ENCODE results near the gene NUBP2.

Gene NUBP2

GRCh38 chr16:1819611-1820010 is 36.9 kb downstream of the NUBP2 start:
- DNase-seq (ENCODE audit: low read depth, low spot score): no peak
- no peak overlapping the region for H3K4me3 ChIP-seq (ENCODE audit: low read length)

DNA sequence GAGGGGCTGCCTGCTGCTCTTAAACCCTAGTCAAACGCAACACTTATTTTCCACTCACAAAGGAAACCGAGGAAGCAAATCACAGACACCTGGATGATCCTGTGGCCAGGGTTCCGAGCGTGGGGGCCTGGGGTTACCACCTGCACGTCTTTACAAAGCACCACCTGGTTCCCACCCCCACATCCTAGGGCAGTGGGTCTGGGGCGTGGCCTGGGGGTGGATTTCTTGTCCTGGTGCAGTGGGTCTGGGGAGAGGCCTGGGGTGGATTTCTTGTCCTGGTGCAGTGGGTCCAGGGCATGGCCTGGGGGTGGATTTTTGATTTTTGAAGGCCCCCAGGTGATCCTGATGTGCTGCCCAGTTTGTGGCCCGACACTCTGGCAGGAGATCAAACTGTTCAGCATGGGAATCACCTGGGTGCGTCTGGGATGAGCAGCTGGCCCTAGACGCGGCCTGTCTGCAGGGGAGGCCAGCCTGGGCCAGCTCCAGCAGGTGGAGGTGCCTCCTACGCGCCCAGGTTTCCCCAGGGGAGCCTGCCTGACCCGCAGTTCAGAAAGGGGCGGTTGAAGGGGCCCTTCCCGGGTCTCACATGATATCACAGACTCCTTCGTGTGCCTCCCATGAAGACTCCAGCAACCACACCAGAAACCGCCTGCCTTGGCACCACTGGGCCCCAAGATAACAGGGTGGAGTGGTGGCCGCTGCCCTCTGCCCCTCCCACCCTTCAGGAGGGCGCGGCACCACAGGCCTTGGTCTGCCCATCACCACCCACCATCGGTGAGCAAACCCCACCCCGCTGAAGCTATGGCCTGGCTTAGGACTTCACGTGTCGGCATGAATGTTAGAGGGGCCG is 37.6 kb downstream of the NUBP2 start:
- H3K4me3 ChIP-seq (ENCODE audit: low read length): no peak overlapping the region

GRCh38 chr16:1820946-1821290 is 38.2 kb downstream of the NUBP2 start:
- no peak for DNase-seq (ENCODE audit: low read depth, low spot score)
- no peak overlapping the region for H3K4me3 ChIP-seq (ENCODE audit: low read length)

More for the DNA sequence above, 37.6 kb downstream of the NUBP2 start:
- no peak for DNase-seq (ENCODE audit: low read depth, low spot score)

DNA sequence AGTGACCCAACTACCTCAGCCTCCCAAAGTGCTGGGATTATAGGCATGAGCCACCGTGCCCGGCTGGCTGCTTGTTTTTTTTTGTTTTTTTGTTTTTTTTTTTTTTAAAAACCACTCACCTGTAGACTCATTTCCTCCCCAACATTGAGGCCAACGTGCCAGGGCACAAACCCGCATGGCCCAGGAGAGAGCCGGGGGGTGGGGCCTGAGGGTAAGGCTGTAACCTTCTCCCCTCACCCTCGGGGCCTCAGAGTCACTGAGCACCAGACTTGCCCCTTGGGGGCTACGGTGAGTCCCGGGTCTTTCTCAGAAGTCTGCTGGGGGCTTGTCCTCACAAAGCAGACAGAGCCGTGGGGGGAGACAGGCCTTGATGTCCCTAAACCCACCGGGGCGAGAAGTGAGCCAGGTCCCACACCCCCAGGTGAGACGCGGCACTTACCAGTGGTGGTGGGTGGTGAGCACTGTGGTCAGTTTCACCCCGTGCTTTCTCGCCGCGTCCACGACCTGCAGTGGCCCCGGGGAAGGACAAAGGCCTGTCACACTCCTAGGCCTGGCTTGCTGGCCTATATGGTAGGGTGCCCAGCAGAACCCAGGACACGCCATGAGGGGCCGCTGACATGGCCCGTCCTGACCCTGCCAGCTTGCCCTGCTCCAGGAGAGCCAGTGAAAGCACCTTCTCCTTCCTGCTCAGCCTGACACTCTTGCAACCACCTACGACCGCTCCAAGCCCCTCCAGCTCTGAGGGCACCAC is 39.3 kb downstream of the NUBP2 start:
- H3K4me3 ChIP-seq (ENCODE audit: low read length): no peak overlapping the region
- DNase-seq (ENCODE audit: low read depth, low spot score): no peak

DNA sequence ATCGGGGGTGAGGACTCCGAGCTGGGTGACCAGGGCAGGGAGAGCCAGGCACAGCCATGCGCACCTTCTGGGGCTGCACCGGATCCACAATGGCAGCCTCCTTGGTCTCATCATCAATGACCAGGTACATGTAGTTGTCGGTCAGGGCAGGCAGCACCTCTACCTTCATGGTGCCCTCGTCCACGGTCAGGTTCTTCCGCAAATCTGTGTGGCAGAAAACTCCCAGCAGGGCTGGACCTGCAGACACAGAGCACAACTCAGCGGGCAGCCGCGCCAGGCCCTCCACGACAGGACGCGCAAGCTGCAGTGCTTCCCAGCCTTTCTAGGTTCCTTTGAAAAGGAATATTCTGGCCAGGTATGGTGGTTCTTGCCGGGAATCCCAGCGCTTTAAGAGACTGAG is 40.0 kb downstream of the NUBP2 start:
- DNase-seq (ENCODE audit: low read depth, low spot score): no peak

GRCh38 chr16:1823821-1824220 is 41.1 kb downstream of the NUBP2 start:
- no peak overlapping the region for H3K4me3 ChIP-seq (ENCODE audit: low read length)
- DNase-seq (ENCODE audit: low read depth, low spot score): peak; percentile 14

More for the DNA sequence above, 40.0 kb downstream of the NUBP2 start:
- H3K4me3 ChIP-seq (ENCODE audit: low read length): no peak overlapping the region

- no peak for DNase-seq (ENCODE audit: low read depth, low spot score)
- peak overlapping the region; percentile 96 for H3K4me3 ChIP-seq (ENCODE audit: low read length)
These were observed 42.7 kb downstream of the NUBP2 start for GRCh38 chr16:1825381-1825863.

- H3K4me3 ChIP-seq (ENCODE audit: low read length): peak overlapping the region; percentile 96
- DNase-seq (ENCODE audit: low read depth, low spot score): peak; percentile 47
These were observed 43.3 kb downstream of the NUBP2 start for GRCh38 chr16:1825864-1826690.

- DNase-seq (ENCODE audit: low read depth, low spot score): peak; percentile 87
- H3K4me3 ChIP-seq (ENCODE audit: low read length): peak within 1 kb of the TSS; percentile 96
These were observed 44.2 kb downstream of the NUBP2 start, which contains the start of the genes FAHD1 and HAGH for GRCh38 chr16:1826691-1827573. Gene FAHD1 (plus strand): TSS chr16:1827206. CDS start chr16:1827239, 33 bp downstream. Gene HAGH (minus strand): TSS chr16:1826825. CDS start chr16:1826787, 38 bp downstream.

- H3K4me3 ChIP-seq (ENCODE audit: low read length): no peak overlapping the region
- no peak for DNase-seq (ENCODE audit: low read depth, low spot score)
These were observed 46.1 kb downstream of the NUBP2 start for GRCh38 chr16:1828645-1829410.

- H3K4me3 ChIP-seq (ENCODE audit: low read length): no peak overlapping the region
- DNase-seq (ENCODE audit: low read depth, low spot score): no peak
These were observed 47.5 kb downstream of the NUBP2 start for GRCh38 chr16:1830213-1830612.

- no peak for DNase-seq (ENCODE audit: low read depth, low spot score)
These were observed 48.7 kb downstream of the NUBP2 start for GRCh38 chr16:1831186-1832075.

DNA sequence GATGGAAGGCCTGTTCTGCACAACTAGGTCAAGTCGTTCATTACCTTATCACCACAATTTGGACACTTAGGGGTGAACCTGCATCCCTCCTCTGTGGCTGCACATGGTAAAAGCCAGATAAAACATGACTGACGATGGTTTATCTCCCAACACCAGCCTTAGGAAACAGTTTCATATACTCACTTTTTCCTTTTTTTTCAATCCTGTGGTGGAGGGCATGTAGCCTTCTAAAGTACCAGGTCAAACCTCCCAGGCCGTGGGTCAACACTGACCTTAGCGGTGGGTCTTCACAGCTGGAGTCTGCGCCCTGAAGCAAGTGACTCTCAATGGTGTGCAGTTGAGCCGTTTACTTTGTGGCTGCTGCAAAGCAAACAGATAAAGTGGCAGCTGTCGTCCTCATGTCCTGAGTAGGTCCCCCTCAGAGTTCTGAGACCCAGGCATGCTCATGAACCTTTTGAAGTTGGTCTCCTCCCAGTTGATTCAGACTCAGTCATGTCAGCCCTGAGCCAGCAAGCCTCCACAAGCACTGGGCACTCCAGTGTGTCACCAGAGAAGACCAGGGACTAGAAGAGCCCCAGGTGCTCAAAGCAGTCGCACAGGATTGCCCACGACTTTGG is 50.2 kb downstream of the NUBP2 start:
- DNase-seq (ENCODE audit: low read depth, low spot score): no peak
- no peak overlapping the region for H3K4me3 ChIP-seq (ENCODE audit: low read length)

More at GRCh38 chr16:1831186-1832075, 48.7 kb downstream of the NUBP2 start:
- H3K4me3 ChIP-seq (ENCODE audit: low read length): no peak overlapping the region

- no peak overlapping the region for H3K4me3 ChIP-seq (ENCODE audit: low read length)
- no peak for DNase-seq (ENCODE audit: low read depth, low spot score)
These were observed 51.3 kb downstream of the NUBP2 start for GRCh38 chr16:1834096-1834495.

Measured in Jurkat, Clone E6-1 (cell line).